ENCODE results near the gene IQSEC3.

Gene IQSEC3

GRCh38 chr12:80681-81190 is 14.2 kb downstream of the IQSEC3 start:
- no peak for DNase-seq

- no peak for DNase-seq
Measured at GRCh38 chr12:82740-83139, 16.2 kb downstream of the IQSEC3 start.

GRCh38 chr12:84056-84455 is 17.5 kb downstream of the IQSEC3 start:
- DNase-seq = no peak

- DNase-seq = no peak
Measured at GRCh38 chr12:85191-85666, 18.7 kb downstream of the IQSEC3 start.

GRCh38 chr12:87315-87714 is 20.7 kb downstream of the IQSEC3 start:
- no peak for DNase-seq

GRCh38 chr12:87856-88255 is 21.3 kb downstream of the IQSEC3 start:
- no peak for DNase-seq

- no peak for DNase-seq
Measured at GRCh38 chr12:89653-90052, 23.1 kb downstream of the IQSEC3 start.

- no peak for DNase-seq
Measured at GRCh38 chr12:91213-91612, 24.6 kb downstream of the IQSEC3 start.

GRCh38 chr12:93266-94005 is 26.9 kb downstream of the IQSEC3 start:
- no peak for DNase-seq

- no peak for DNase-seq
Measured at GRCh38 chr12:96543-96942, 30.0 kb downstream of the IQSEC3 start.

GRCh38 chr12:98924-99352 is 32.4 kb downstream of the IQSEC3 start:
- no peak for DNase-seq

GRCh38 chr12:99605-100004 is 33.0 kb downstream of the IQSEC3 start:
- no peak for DNase-seq

- DNase-seq = peak; percentile 5
Measured at GRCh38 chr12:101969-102878, 35.7 kb downstream of the IQSEC3 start.

- DNase-seq = no peak
Measured at GRCh38 chr12:102879-103168, 36.3 kb downstream of the IQSEC3 start.

- DNase-seq = no peak
Measured at GRCh38 chr12:103169-103981, 36.8 kb downstream of the IQSEC3 start.

GRCh38 chr12:104551-105081 is 38.0 kb downstream of the IQSEC3 start:
- no peak for DNase-seq

- DNase-seq = no peak
Measured at GRCh38 chr12:105696-106095, 39.1 kb downstream of the IQSEC3 start.

- DNase-seq = no peak
Measured at GRCh38 chr12:106118-106591, 39.6 kb downstream of the IQSEC3 start.

- no peak for DNase-seq
Measured at GRCh38 chr12:108594-108993, 42.0 kb downstream of the IQSEC3 start.

GRCh38 chr12:109446-109845 is 42.9 kb downstream of the IQSEC3 start:
- no peak for DNase-seq

GRCh38 chr12:109872-110271 is 43.3 kb downstream of the IQSEC3 start:
- no peak for DNase-seq

GRCh38 chr12:111699-112493 is 45.3 kb downstream of the IQSEC3 start:
- no peak for DNase-seq

Measured in activated CD4-positive, alpha-beta T cell treated with anti-CD3 and anti-CD28 coated beads, Interleukin-10, Interleukin-2, amounts not matched to agents 100 ng/mL and 50 ng/mL, durations not matched to agents 16 hours and 8 hours (primary cell).